ENCODE data around the gene HSD17B4. TPM values are rescaled to one million over a fixed set of nuclear protein-coding genes. Genes with fewer than 3 reads are reported as not detected.

HSD17B4 gene
- total and polyA plus RNA-seq, 2 of the 13 experiments (the other 11 are each of a cell fraction or from before 2014, with no cell fraction given) = 178 to 399 TPM

DNA sequence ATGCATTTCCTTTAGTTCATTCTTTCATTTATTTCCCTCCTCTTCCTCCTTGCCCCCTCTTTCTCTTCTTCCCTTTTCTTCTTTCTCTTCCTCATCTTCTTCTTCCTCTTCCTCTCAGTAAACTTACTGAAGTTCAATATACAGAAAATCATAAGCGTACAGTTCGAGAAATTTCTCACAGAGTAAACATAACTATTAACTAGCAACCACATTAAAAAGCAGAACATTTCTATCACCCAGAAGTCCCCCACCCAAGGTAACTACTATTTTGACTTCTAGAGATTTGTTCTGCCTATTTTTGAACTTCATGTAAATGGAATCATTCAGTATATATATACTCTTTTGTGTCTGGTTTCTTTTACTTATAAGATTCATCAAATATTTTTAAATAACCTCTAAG, 48.3 kb upstream of the HSD17B4 start:
- Histone ChIP-seq H3K36me3 (replicated peaks in 1 of 2; ENCODE audit: control insufficient read depth in 1 of 2, insufficient read depth in 2 of 2, low read length in 2 of 2) (no peaks in the 10 kb centered on the region), H3K27me3 (ENCODE audit: control insufficient read depth in 1 of 2, insufficient read depth in 2 of 2, low read length in 2 of 2) (peaks cover 1 to 10% of the 10 kb centered on the region in 2 experiments; a peak in 1 of 5 replicates), H3K4me2 (ENCODE audit: low read depth, low read length) (no peak overlapping the region), H3K9ac (ENCODE audit: insufficient read depth, low read depth, low read length) (no peak overlapping the region), H3K79me2 (ENCODE audit: insufficient read depth, low read length) (no peaks in the 10 kb centered on the region), H3K4me1 (ENCODE audit: insufficient read depth, low read length) (peaks cover 6% of the 10 kb centered on the region), H2AFZ (ENCODE audit: low read length) (no peak overlapping the region), H4K20me1 (ENCODE audit: insufficient read depth, low read length) (no peaks in the 10 kb centered on the region), H3K4me3 (replicated peaks in 1 of 3; ENCODE audit: insufficient read depth in 1 of 3, low read depth in 2 of 3, low read length in 3 of 3) (no peak overlapping the region), H3K9me3 (ENCODE audit: low read length) (no peaks in the 10 kb centered on the region), H3K27ac (ENCODE audit: extremely low read length, insufficient read depth, low read length) (no peak overlapping the region)
- no peak for FAIRE-seq
- BruUV-seq (replicated peaks) = no TSS peak
- WGBS (ENCODE audit: low lambda C conversion rate) = 43% methylated on average over 2 of the region's 2 CpGs
- intact Hi-C loops (cut with micrococcal nuclease; ENCODE audit: unreplicated experiment) (no loop called here), in situ Hi-C loops (cut with HindIII; ENCODE audit: extremely low pct_ligation_motif_present, low pct_unique_long_range_greater_than_20kb) (no loop called here)
- TF ChIP-seq, protein P1, sequence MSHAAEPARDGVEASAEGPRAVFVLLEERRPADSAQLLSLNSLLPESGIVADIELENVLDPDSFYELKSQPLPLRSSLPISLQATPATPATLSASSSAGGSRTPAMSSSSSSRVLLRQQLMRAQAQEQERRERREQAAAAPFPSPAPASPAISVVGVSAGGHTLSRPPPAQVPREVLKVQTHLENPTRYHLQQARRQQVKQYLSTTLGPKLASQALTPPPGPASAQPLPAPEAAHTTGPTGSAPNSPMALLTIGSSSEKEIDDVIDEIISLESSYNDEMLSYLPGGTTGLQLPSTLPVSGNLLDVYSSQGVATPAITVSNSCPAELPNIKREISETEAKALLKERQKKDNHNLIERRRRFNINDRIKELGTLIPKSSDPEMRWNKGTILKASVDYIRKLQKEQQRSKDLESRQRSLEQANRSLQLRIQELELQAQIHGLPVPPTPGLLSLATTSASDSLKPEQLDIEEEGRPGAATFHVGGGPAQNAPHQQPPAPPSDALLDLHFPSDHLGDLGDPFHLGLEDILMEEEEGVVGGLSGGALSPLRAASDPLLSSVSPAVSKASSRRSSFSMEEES (CRISPR knock-in tag; IDR thresholded peaks at IDR 0.05) = no peak
- TF ChIP-seq TOPORS (CRISPR knock-in tag; IDR thresholded peaks at IDR 0.05) = no peak
- no peak for TF ChIP-seq MIER2 (CRISPR knock-in tag; IDR thresholded peaks at IDR 0.05)
- TF ChIP-seq ZBTB20 (CRISPR knock-in tag; IDR thresholded peaks at IDR 0.05; ENCODE audit: borderline replicate concordance, low read depth) = no peak
- TF ChIP-seq DPF2 (CRISPR knock-in tag; IDR thresholded peaks at IDR 0.05; ENCODE audit: borderline replicate concordance, low read depth) = no peak
- no peak for TF ChIP-seq ZKSCAN1 (IDR thresholded peaks at IDR 0.05; ENCODE audit: low read length)
- no peak for TF ChIP-seq TGIF2 (CRISPR knock-in tag; IDR thresholded peaks at IDR 0.05)
- no peak for TF ChIP-seq SKI (IDR thresholded peaks at IDR 0.05; ENCODE audit: partially characterized antibody)
- no peak for TF ChIP-seq ZNF451 (CRISPR knock-in tag; IDR thresholded peaks at IDR 0.05)
- TF ChIP-seq, protein P2, sequence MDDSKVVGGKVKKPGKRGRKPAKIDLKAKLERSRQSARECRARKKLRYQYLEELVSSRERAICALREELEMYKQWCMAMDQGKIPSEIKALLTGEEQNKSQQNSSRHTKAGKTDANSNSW (CRISPR knock-in tag; IDR thresholded peaks at IDR 0.05; ENCODE audit: borderline replicate concordance) = no peak
- no peak for TF ChIP-seq LRRFIP1 (CRISPR knock-in tag; conservative IDR thresholded peaks at IDR 0.05)
- TF ChIP-seq ZKSCAN8 (CRISPR knock-in tag; IDR thresholded peaks at IDR 0.05; ENCODE audit: borderline replicate concordance) = no peak
- TF ChIP-seq ZNF138 (CRISPR knock-in tag; IDR thresholded peaks at IDR 0.05; ENCODE audit: low read depth) = no peak
- no peak for TF ChIP-seq NFYB (CRISPR knock-in tag; IDR thresholded peaks at IDR 0.05)
- ATAC-seq = no peak
- no peak for DNase-seq (ENCODE audit: low spot score)
- ChIA-PET CTCF (ENCODE audit: low intra/inter-chr PET ratio, low total read pairs) (no interaction called here), POLR2A (no interaction called here)
